H9 (cell line): ENCODE data around the gene IQGAP2. TPM values are rescaled to one million over a fixed set of nuclear protein-coding genes. Genes with fewer than 3 reads are reported as not detected.

Experiments used
- DNase-seq: peaks from one replicate; pipeline ENCODE4 v3.0.0-alpha.2; 2017
- H2AFZ ChIP-seq: one replicate; pipeline ENCODE4 v1.6.1; 2013; ENCODE audit warnings: mild to moderate bottlenecking, low read length, control low read depth, moderate library complexity
- H2AK5ac ChIP-seq: 2 replicates; pipeline ENCODE4 v1.6.1; 2013; ENCODE audit warnings: low read length, control low read depth, mixed read lengths; ENCODE audit not compliant: insufficient read length
- H2BK120ac ChIP-seq: one replicate; pipeline ENCODE4 v1.6.1; 2013; ENCODE audit warnings: low read depth, mild to moderate bottlenecking, low read length, control low read depth, inconsistent platforms; ENCODE audit not compliant: poor library complexity, severe bottlenecking
- H2BK12ac ChIP-seq: 2 replicates; pipeline ENCODE4 v1.6.1; 2013; ENCODE audit warnings: low read length, control low read depth, mixed read lengths, low read depth; ENCODE audit not compliant: insufficient read length
- H2BK15ac ChIP-seq: 2 replicates; pipeline ENCODE4 v1.6.1; 2013; ENCODE audit warnings: low read depth, low read length, control low read depth
- H2BK20ac ChIP-seq: one replicate; pipeline ENCODE4 v1.6.1; 2013; ENCODE audit warnings: low read depth, mild to moderate bottlenecking, low read length, control low read depth, inconsistent platforms; ENCODE audit not compliant: poor library complexity, severe bottlenecking
- H2BK5ac ChIP-seq: 2 replicates; pipeline ENCODE4 v1.6.1; 2013; ENCODE audit warnings: low read length, control low read depth, mixed read lengths; ENCODE audit not compliant: insufficient read length
- H3K14ac ChIP-seq: 2 replicates; pipeline ENCODE4 v1.6.1; 2013; ENCODE audit warnings: low read length, control low read depth; ENCODE audit not compliant: insufficient read depth
- H3K18ac ChIP-seq: 2 replicates; pipeline ENCODE4 v1.6.1; 2013; ENCODE audit warnings: low read depth, mild to moderate bottlenecking, mixed read lengths, low read length, control low read depth; ENCODE audit not compliant: insufficient read length
- H3K23ac ChIP-seq: 2 replicates; pipeline ENCODE4 v1.6.1; 2013; ENCODE audit warnings: low read length, control low read depth, mixed read lengths, low read depth; ENCODE audit not compliant: insufficient read length
- H3K23me2 ChIP-seq: 2 replicates; pipeline ENCODE4 v1.6.1; 2013; ENCODE audit warnings: low read depth, mild to moderate bottlenecking, mixed read lengths, low read length, control low read depth; ENCODE audit not compliant: insufficient read length, poor library complexity, severe bottlenecking
- H3K27ac ChIP-seq: 2 replicates; pipeline ENCODE4 v1.5.1; 2013; ENCODE audit warnings: low read length, control low read depth, mixed read lengths, low read depth; ENCODE audit not compliant: insufficient read length
- H3K27me3 ChIP-seq: 2 replicates; pipeline ENCODE4 v1.6.1; 2013; ENCODE audit warnings: low read length, control low read depth, inconsistent platforms; ENCODE audit not compliant: insufficient read depth
- H3K4ac ChIP-seq: 2 replicates; pipeline ENCODE4 v1.6.1; 2013; ENCODE audit warnings: low read depth, mild to moderate bottlenecking, control low read depth, inconsistent platforms, low read length, moderate library complexity
- H3K4me1 ChIP-seq: 2 replicates; pipeline ENCODE4 v1.6.1; 2013; ENCODE audit warnings: low read length, control low read depth, inconsistent platforms; ENCODE audit not compliant: insufficient read depth
- H3K4me2 ChIP-seq: 2 replicates; pipeline ENCODE4 v1.6.1; 2013; ENCODE audit warnings: low read length, control low read depth, mixed read lengths; ENCODE audit not compliant: insufficient read length, insufficient read depth
- H3K56ac ChIP-seq: 2 replicates; pipeline ENCODE4 v1.6.1; 2013; ENCODE audit warnings: low read depth, mild to moderate bottlenecking, mixed read lengths, low read length, control low read depth; ENCODE audit not compliant: insufficient read length
- H3K79me1 ChIP-seq: 2 replicates; pipeline ENCODE4 v1.6.1; 2013; ENCODE audit warnings: low read depth, mild to moderate bottlenecking, moderate library complexity, low read length, control low read depth, inconsistent platforms; ENCODE audit not compliant: insufficient read depth, poor library complexity, severe bottlenecking
- H3K79me2 ChIP-seq: 2 replicates; pipeline ENCODE4 v1.6.1; 2013; ENCODE audit warnings: low read length, control low read depth, inconsistent platforms; ENCODE audit not compliant: insufficient read depth
- H3K9ac ChIP-seq: 2 replicates; pipeline ENCODE4 v1.6.1; 2013; ENCODE audit warnings: low read length, control low read depth, mixed read lengths; ENCODE audit not compliant: insufficient read length; ENCODE audit errors: extremely low read depth
- H3K9me3 ChIP-seq: one replicate; pipeline ENCODE4 v1.6.1; 2013; ENCODE audit warnings: low read depth, low read length, inconsistent platforms; ENCODE audit not compliant: control insufficient read depth
- H3T11ph ChIP-seq: one replicate; pipeline ENCODE4 v1.6.1; 2013; ENCODE audit warnings: mild to moderate bottlenecking, low read length, control low read depth, inconsistent platforms
- H4K20me1 ChIP-seq: one replicate; pipeline ENCODE4 v1.6.1; 2013; ENCODE audit not compliant: control insufficient read depth, insufficient read length, insufficient read depth
- H4K5ac ChIP-seq: 2 replicates; pipeline ENCODE4 v1.6.1; 2013; ENCODE audit warnings: low read depth, mild to moderate bottlenecking, mixed read lengths, low read length, control low read depth; ENCODE audit not compliant: insufficient read length
- H4K8ac ChIP-seq: replicated peaks from 2 replicates; pipeline ENCODE4 v1.6.1; 2013; ENCODE audit warnings: low read length, control low read depth, mixed read lengths, low read depth; ENCODE audit not compliant: insufficient read length
- H4K91ac ChIP-seq: 2 replicates; pipeline ENCODE4 v1.6.1; 2013; ENCODE audit warnings: low read depth, mild to moderate bottlenecking, moderate library complexity, mixed read lengths, low read length, control low read depth; ENCODE audit not compliant: insufficient read length
- H3K27ac Mint-ChIP-seq, 3 experiments: 2 replicates in 2 of 3; 3 replicates in 1 of 3; pipeline ENCODE4 v1.8.0; 2020 to 2021; ENCODE audit warnings: mixed read lengths in 3 of 3, mild to moderate bottlenecking in 1 of 3, moderate library complexity in 1 of 3
- H3K27me3 Mint-ChIP-seq: 2 replicates; pipeline ENCODE4 v1.8.0; 2021; ENCODE audit warnings: low read depth, mild to moderate bottlenecking, moderate library complexity, mixed read lengths
- H3K36me3 Mint-ChIP-seq, 3 experiments: 2 replicates in 2 of 3; 3 replicates in 1 of 3; pipeline ENCODE4 v1.8.0; 2020 to 2021; ENCODE audit warnings: low read depth in 3 of 3, mixed read lengths in 3 of 3; ENCODE audit not compliant: insufficient read depth in 1 of 3
- H3K4me1 Mint-ChIP-seq, 2 experiments: 2 replicates each; pipeline ENCODE4 v1.8.0; 2020; ENCODE audit warnings: mixed read lengths in 2 of 2
- H3K4me3 Mint-ChIP-seq, 2 experiments: 2 replicates in 1 of 2; 3 replicates in 1 of 2; pipeline ENCODE4 v1.8.0; 2020 to 2021; ENCODE audit warnings: mild to moderate bottlenecking in 2 of 2, mixed read lengths in 2 of 2, moderate library complexity in 1 of 2
- H3K9me3 Mint-ChIP-seq, 2 experiments: 2 replicates in 1 of 2; 3 replicates in 1 of 2; pipeline ENCODE4 v1.8.0; 2020; ENCODE audit warnings: mild to moderate bottlenecking in 2 of 2, mixed read lengths in 2 of 2, moderate library complexity in 1 of 2
- CTCF ChIP-seq: fragments of 200-600 bp; sonication (generic); conservative IDR thresholded peaks from 3 replicates; pipeline ENCODE4 v1.8.0; 2021; ENCODE audit warnings: antibody characterized with exemption, mild to moderate bottlenecking
- total RNA-seq: library from RNA; stranded (reverse); gene quantifications from 2 replicates; pipeline ENCODE4 v1.2.1, GENCODE V29; 2021

The IQGAP2 gene
- total RNA-seq, 1 experiment from 2014 or later, result 22.5 TPM

GRCh38 chr5:76576450-76576849 is 173.4 kb downstream of the IQGAP2 start:
- no peak overlapping the region for H4K91ac ChIP-seq
- no peak overlapping the region for H3K56ac ChIP-seq
- H3K4me1 Mint-ChIP-seq, result no peaks in the 10 kb centered on the region
- no peaks in the 10 kb centered on the region for H3K9me3 Mint-ChIP-seq
- no peak overlapping the region for H3T11ph ChIP-seq
- H2BK120ac ChIP-seq, result no peak overlapping the region
- DNase-seq, result no peak
- H2AK5ac ChIP-seq, result no peak overlapping the region
- no peak overlapping the region for H3K14ac ChIP-seq
- H4K20me1 ChIP-seq, result no peaks in the 10 kb centered on the region
- H3K27ac Mint-ChIP-seq, result no peak overlapping the region
- no peak overlapping the region for H3K27ac ChIP-seq
- H2AFZ ChIP-seq, result no peak overlapping the region
- H3K9ac ChIP-seq, result no peak overlapping the region
- H3K79me2 ChIP-seq, result no peaks in the 10 kb centered on the region
- H3K79me1 ChIP-seq, result no peaks in the 10 kb centered on the region
- H2BK12ac ChIP-seq, result no peak overlapping the region
- H2BK5ac ChIP-seq, result no peak overlapping the region
- H3K4ac ChIP-seq, result no peak overlapping the region
- H3K23me2 ChIP-seq, result no peaks in the 10 kb centered on the region
- H3K4me3 Mint-ChIP-seq, result no peak overlapping the region
- H3K36me3 Mint-ChIP-seq, result no peaks in the 10 kb centered on the region
- no peak overlapping the region for H4K8ac ChIP-seq
- H3K4me2 ChIP-seq, result no peak overlapping the region
- no peak overlapping the region for H3K18ac ChIP-seq
- peaks cover 3% of the 10 kb centered on the region; the same call in 1 of the 2 replicates for H3K4me1 ChIP-seq
- no peak overlapping the region for H4K5ac ChIP-seq
- H3K23ac ChIP-seq, result no peak overlapping the region
- H3K27me3 Mint-ChIP-seq, result no peaks in the 10 kb centered on the region
- no peaks in the 10 kb centered on the region for H3K27me3 ChIP-seq
- H3K9me3 ChIP-seq, result no peaks in the 10 kb centered on the region
- TF ChIP-seq CTCF, result no peak
- no peak overlapping the region for H2BK15ac ChIP-seq
- H2BK20ac ChIP-seq, result no peak overlapping the region
